Measurements from ENCODE around the gene CHRNE. TPM values are rescaled to one million over a fixed set of nuclear protein-coding genes. Genes with fewer than 3 reads are reported as not detected.

Gene CHRNE
- total RNA-seq, result 2.2 TPM

- Histone ChIP-seq H3K4me1 (ENCODE audit: insufficient read depth, low read length) (peaks cover 53% of the 10 kb centered on the region), H3K9me3 (ENCODE audit: low read depth, low read length) (no peaks in the 10 kb centered on the region), H3K4me3 (ENCODE audit: low read length) (no peak within 1 kb of the TSS), H3K27me3 (ENCODE audit: insufficient read depth, low read length) (peaks cover 7% of the 10 kb centered on the region)
These were observed at the start of gene CHRNE for GRCh38 chr17:4903051-4903818. CHRNE (minus strand) TSS chr17:4903098; CDS start chr17:4903063, 35 bp downstream.

GRCh38 chr17:4951486-4951885 is 48.6 kb upstream of the CHRNE start:
- no peaks in the 10 kb centered on the region for H3K27me3 ChIP-seq (ENCODE audit: insufficient read depth, low read length)
- H3K9me3 ChIP-seq (ENCODE audit: low read depth, low read length), result no peaks in the 10 kb centered on the region

GRCh38 chr17:4950746-4951204 is 47.9 kb upstream of the CHRNE start, which contains the start of gene ENO3:
ENO3 (plus strand) TSS chr17:4951119; CDS start chr17:4951830, 711 bp downstream.
- Histone ChIP-seq H3K4me1 (ENCODE audit: insufficient read depth, low read length) (peaks cover 31% of the 10 kb centered on the region), H3K9me3 (ENCODE audit: low read depth, low read length) (no peaks in the 10 kb centered on the region), H3K4me3 (ENCODE audit: low read length) (peak within 1 kb of the TSS; percentile 40), H3K27me3 (ENCODE audit: insufficient read depth, low read length) (no peaks in the 10 kb centered on the region)

More at GRCh38 chr17:4951486-4951885, 48.6 kb upstream of the CHRNE start:
- no peak overlapping the region for H3K4me3 ChIP-seq (ENCODE audit: low read length)
- peaks cover 24% of the 10 kb centered on the region for H3K4me1 ChIP-seq (ENCODE audit: insufficient read depth, low read length)

- H3K27me3 ChIP-seq (ENCODE audit: insufficient read depth, low read length), result no peaks in the 10 kb centered on the region
- peaks cover 37% of the 10 kb centered on the region for H3K4me1 ChIP-seq (ENCODE audit: insufficient read depth, low read length)
- H3K4me3 ChIP-seq (ENCODE audit: low read length), result peak overlapping the region; percentile 40
- no peaks in the 10 kb centered on the region for H3K9me3 ChIP-seq (ENCODE audit: low read depth, low read length)
These were observed 47.3 kb upstream of the CHRNE start for GRCh38 chr17:4950075-4950745.

- Histone ChIP-seq H3K4me3 (ENCODE audit: low read length) (peak overlapping the region; percentile 99), H3K27me3 (ENCODE audit: insufficient read depth, low read length) (no peaks in the 10 kb centered on the region), H3K4me1 (ENCODE audit: insufficient read depth, low read length) (peaks cover 44% of the 10 kb centered on the region), H3K9me3 (ENCODE audit: low read depth, low read length) (no peaks in the 10 kb centered on the region)
These were observed 46.6 kb upstream of the CHRNE start for GRCh38 chr17:4949321-4950074.

GRCh38 chr17:4948931-4949320 is 46.0 kb upstream of the CHRNE start:
- H3K27me3 ChIP-seq (ENCODE audit: insufficient read depth, low read length), result no peaks in the 10 kb centered on the region
- peaks cover 50% of the 10 kb centered on the region for H3K4me1 ChIP-seq (ENCODE audit: insufficient read depth, low read length)
- H3K4me3 ChIP-seq (ENCODE audit: low read length), result peak overlapping the region; percentile 99
- H3K9me3 ChIP-seq (ENCODE audit: low read depth, low read length), result no peaks in the 10 kb centered on the region

- H3K4me1 ChIP-seq (ENCODE audit: insufficient read depth, low read length), result peaks cover 56% of the 10 kb centered on the region
- no peaks in the 10 kb centered on the region for H3K27me3 ChIP-seq (ENCODE audit: insufficient read depth, low read length)
- peak within 1 kb of the TSS; percentile 99 for H3K4me3 ChIP-seq (ENCODE audit: low read length)
- H3K9me3 ChIP-seq (ENCODE audit: low read depth, low read length), result no peaks in the 10 kb centered on the region
These were observed 45.5 kb upstream of the CHRNE start, which contains the start of gene PFN1 for GRCh38 chr17:4948166-4948930. PFN1 (minus strand) TSS chr17:4948530; CDS start chr17:4948394, 136 bp downstream.

GRCh38 chr17:4947411-4948165 is 44.7 kb upstream of the CHRNE start:
- Histone ChIP-seq H3K4me3 (ENCODE audit: low read length) (peak overlapping the region; percentile 99), H3K9me3 (ENCODE audit: low read depth, low read length) (no peaks in the 10 kb centered on the region), H3K4me1 (ENCODE audit: insufficient read depth, low read length) (peaks cover 63% of the 10 kb centered on the region), H3K27me3 (ENCODE audit: insufficient read depth, low read length) (no peaks in the 10 kb centered on the region)

GRCh38 chr17:4947010-4947410 is 44.1 kb upstream of the CHRNE start:
- peak overlapping the region; percentile 99 for H3K4me3 ChIP-seq (ENCODE audit: low read length)
- no peaks in the 10 kb centered on the region for H3K27me3 ChIP-seq (ENCODE audit: insufficient read depth, low read length)
- peaks cover 69% of the 10 kb centered on the region for H3K4me1 ChIP-seq (ENCODE audit: insufficient read depth, low read length)
- H3K9me3 ChIP-seq (ENCODE audit: low read depth, low read length), result no peaks in the 10 kb centered on the region

GRCh38 chr17:4946312-4946976 is 43.5 kb upstream of the CHRNE start:
- no peaks in the 10 kb centered on the region for H3K9me3 ChIP-seq (ENCODE audit: low read depth, low read length)
- H3K4me1 ChIP-seq (ENCODE audit: insufficient read depth, low read length), result peaks cover 72% of the 10 kb centered on the region
- H3K4me3 ChIP-seq (ENCODE audit: low read length), result peak overlapping the region; percentile 99

GRCh38 chr17:4945944-4946280 is 43.0 kb upstream of the CHRNE start:
- Histone ChIP-seq H3K9me3 (ENCODE audit: low read depth, low read length) (no peaks in the 10 kb centered on the region), H3K4me1 (ENCODE audit: insufficient read depth, low read length) (peaks cover 72% of the 10 kb centered on the region), H3K4me3 (ENCODE audit: low read length) (peak overlapping the region; percentile 99), H3K27me3 (ENCODE audit: insufficient read depth, low read length) (no peaks in the 10 kb centered on the region)

More at GRCh38 chr17:4946312-4946976, 43.5 kb upstream of the CHRNE start:
- H3K27me3 ChIP-seq (ENCODE audit: insufficient read depth, low read length), result no peaks in the 10 kb centered on the region

- H3K4me3 ChIP-seq (ENCODE audit: low read length), result peak overlapping the region; percentile 99
- peaks cover 67% of the 10 kb centered on the region for H3K4me1 ChIP-seq (ENCODE audit: insufficient read depth, low read length)
- H3K27me3 ChIP-seq (ENCODE audit: insufficient read depth, low read length), result no peaks in the 10 kb centered on the region
- H3K9me3 ChIP-seq (ENCODE audit: low read depth, low read length), result no peaks in the 10 kb centered on the region
These were observed 42.5 kb upstream of the CHRNE start for GRCh38 chr17:4945176-4945943.

Measured in mononuclear cell (primary cell).